Stimulated activated naive CD8-positive, alpha-beta T cell treated with anti-CD3 and anti-CD28 coated beads, Interleukin-15, Interleukin-2, amounts not matched to agents 100 U/mL and 50 U/mL, for 24 hours (primary cell): ENCODE data around the gene LRRC8E.

ENCODE experiments used
- ATAC-seq: fragments of 150-1000 bp; cut with Tn5 transposase; one replicate; pipeline ENCODE4 v1.10.0; 2021
- DNase-seq: peaks from one replicate; pipeline ENCODE4 v3.0.0; 2021

LRRC8E gene

DNA sequence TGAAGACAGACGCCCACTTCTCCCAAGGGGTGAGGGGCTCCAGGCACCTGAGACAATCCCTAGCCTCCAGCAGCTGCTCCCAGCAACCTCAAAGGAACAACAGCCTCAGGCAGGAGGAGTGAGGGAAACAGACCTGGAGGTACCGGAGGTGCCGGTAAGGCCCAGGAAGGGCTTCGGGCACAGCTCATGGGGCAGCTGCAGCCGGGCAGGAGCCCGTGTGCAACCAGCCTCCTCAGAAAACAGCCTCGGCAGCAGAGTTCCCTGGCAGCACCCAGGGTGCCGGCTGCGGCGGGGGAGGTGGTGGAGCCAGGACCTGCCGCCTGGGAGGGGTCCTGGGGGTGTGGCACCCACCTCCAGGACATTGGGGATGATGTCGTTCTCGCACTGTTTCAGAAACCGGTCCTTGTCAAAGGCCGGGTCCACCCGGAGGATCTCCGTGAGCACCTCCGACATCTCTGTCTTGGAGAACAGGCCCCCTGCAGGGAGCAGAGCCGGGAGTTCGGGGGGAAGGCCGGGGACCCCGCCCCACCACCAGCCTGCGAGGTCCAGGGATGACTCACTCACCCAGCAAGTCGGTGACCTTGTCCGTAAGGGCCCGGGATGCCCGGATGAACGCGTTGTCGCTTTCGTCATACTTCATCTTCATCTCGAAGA, 44.1 kb downstream of the LRRC8E start:
- ATAC-seq: no peak
- no peak for DNase-seq

DNA sequence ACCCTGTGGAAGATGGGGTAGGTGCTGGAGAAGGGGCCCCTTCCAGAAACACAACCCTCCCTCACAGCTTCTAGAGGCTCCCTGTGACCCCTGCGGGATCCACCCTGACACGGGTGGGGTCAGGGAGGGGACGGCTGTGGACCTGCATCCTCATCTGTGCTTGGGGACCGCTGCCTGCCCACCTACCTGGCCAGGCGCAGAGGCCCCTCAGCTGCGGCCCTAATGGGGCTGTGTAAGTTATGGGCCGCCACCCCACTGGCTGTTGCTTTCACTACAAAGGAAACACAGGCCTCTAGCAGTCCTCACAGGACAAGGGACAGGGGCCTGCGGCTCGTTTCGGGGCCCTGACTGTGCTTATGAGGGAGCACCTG, 44.6 kb downstream of the LRRC8E start:
- no peak for DNase-seq
- no peak for ATAC-seq

DNA sequence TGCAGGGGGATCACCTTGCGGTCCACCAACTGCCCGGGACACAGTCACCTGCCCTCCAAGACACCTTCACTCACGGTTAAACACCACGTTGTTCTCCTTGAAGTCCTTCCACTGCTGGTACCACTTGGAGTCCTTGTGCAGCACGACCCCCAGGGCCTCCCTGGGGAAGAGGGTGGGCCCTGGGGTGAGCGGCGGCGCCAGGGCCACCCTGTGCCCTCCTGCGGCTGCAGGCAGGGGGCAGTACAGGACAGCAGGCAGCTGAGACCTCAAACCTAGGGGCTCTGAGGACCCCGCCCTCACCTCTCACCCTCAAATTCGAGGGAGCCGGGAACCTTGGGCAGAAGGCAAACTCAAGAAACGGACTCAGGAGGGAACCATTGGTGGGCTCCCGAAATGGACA, 45.1 kb downstream of the LRRC8E start:
- no peak for DNase-seq
- ATAC-seq: no peak

DNA sequence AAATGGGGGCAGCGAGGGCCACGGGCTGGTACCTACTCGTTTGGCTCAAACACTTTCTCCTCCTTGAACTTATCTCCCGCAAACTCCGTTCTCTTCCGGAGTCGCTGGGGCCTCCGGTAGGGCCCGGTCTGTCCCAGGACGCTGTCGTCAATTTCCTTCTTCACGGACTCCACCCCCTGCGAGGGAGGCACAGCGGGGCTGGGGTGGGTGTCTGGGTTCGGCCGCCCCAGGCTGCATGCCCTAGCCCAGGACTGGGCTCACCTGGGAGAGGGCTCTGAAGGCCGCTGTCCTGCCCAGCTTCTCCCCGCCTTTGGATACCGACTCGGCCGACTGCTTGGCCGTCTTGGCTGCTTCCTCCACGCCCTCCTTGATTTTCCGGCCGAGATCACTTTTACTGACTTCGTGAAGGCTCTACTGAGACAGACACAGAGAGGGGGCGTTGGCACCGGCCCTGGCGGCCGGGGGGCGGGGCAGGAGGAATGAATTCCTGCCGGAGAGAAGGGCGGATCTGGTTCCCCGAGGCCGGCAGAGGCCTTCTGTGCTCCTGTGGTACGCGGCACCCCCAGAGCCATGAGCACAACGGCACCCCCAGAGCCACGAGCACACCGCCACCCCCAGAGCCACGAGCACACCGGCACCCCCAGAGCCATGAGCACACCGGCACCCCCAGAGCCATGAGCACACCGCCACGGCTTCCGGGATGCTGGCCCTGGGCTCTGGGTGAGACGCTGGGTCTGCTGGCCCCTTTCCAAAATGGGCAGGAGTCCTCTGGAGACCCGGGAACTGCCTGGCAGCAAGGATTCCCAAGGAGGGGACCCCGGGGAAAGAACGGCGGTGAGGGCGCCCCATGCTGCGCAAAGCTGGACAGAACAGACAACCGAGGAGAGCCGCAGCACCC, 45.8 kb downstream of the LRRC8E start:
- DNase-seq: no peak
- no peak for ATAC-seq

DNA sequence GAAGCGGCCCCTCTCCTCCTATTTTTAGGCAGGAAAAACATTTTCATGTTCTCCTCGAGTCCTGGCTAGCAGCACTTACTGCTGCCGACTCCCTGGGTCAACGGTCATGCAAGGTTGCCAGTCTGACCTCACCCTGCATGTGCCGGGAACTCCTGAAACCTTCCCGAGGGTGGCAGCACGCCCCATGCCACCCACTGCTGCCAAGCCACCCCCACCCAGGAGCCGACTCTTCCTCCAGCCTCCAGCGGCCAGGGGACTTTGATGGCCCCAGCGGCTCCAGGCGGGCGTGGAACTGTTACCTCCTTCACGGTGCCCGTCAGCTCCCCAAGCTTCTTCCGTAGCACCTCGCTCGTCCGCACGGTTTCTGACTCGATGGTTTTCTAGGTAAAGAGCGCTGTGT, 46.5 kb downstream of the LRRC8E start:
- DNase-seq (no peak), ATAC-seq (no peak)

DNA sequence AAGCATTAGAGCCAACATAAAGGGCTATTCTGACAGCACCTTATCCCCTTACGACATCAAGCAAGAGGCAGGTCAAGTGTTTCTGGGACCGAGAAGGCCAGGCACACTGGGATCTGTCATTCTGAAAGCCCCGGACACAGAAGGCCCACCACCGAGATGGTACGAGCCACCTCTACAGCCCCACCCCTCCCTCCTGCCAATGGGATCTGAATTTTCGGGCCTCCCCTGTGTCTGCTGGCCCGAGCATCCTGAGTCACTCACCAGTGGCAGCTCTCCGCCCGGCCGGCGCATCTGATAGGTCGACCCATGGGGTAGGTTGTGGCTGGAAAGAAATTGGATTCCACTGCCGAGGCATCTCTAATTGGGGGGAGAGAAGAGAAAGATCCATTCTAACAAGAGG, 52.5 kb downstream of the LRRC8E start:
- ATAC-seq (no peak), DNase-seq (no peak)

DNA sequence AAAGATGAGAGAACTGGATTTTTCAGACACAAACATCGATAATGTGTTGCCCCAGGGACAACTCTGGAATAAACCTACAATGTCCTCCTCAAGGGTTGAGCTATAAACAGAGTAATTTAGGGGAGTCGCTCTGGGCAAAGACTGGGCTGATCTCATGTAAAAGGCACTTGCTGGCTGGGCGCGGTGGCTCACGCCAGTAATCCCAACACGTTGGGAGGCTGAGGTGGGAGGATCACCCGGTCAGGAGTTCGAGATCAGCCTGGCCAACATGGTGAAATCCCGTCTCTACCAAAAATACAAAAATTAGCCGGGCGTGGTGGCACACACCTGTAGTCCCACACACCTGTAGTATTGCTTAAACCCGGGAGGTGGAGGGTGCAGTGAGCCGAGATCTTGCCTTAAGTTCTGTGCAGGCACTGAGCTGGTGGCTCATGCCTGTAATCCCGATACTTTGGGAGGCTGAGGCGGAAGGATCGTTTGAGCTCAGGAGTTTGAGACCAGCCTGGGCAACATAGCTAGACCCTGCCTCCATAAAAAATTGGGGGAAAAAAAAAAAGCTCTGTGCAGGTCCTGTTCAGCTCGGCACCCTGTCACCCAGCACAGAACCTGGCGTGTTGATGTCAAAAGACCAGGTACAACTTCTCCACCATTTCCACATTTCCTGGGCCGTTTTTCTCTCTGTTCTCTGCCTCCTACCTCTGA, 53.7 kb downstream of the LRRC8E start:
- ATAC-seq: no peak
- no peak for DNase-seq

DNA sequence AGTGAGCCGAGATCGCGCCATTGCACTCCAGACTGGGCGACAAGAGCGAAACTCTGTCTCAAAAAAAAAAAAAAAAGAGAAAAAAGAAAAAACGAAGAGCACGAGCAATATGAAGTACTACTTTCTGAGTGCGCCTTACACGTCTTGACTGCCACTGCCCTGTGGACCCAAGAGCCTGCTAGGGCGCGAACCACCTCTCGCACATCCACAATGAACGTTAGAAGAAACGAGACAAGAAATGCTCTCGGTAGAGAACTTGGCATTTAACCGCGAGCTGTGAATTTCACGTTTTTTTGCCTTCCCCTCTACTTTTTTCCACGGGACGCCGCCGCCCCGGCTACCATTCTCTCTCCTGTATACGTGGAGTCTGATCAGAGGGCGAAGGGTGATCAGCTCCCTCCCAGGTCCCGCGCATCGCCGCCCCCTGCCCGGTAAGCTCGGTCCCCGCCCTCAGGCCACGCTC, 54.7 kb downstream of the LRRC8E start:
- DNase-seq: no peak
- ATAC-seq: no peak

DNA sequence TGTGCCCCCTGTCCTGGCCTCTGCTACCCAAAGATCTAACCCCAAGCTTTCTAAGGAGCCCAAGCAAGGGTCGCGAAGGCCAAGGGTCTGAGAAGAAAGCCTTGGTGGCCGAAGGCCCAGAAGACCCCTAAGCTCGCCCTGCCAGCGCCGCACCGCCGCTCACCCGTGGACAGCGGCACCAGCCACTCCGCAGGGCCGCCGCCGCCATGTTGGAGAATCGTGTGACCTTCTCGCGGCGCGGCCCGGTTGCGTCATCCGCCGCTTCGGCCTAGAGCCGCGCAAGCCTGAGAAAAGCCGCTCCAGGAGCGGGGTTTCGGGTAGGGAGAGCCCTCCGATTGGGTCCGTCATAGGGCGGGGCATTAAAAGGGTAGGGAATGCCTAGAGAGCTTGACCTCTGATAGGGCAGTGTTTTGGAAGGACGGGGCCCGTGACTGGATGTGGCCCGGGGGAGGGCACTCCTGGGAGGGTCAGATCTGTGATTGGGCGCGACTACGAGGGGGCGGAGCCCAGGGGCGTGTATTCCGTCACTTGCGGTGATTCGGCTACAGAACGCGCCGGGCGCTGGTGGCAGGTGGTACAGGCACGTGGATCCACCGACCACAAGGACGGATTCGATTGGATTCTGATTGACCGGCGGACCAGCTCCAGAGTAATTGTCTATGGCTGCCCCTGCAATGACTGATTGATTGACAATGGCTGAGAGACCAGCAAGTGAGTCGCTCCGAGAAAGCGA, 55.3 kb downstream of the LRRC8E start, which contains the start of gene TIMM44:
TSS of gene TIMM44 (minus strand) at position 223 of the 733 bp plus-strand sequence. CDS start at position 208, 15 bp downstream.
- ATAC-seq (peak; percentile 99), DNase-seq (peak; percentile 98)

DNA sequence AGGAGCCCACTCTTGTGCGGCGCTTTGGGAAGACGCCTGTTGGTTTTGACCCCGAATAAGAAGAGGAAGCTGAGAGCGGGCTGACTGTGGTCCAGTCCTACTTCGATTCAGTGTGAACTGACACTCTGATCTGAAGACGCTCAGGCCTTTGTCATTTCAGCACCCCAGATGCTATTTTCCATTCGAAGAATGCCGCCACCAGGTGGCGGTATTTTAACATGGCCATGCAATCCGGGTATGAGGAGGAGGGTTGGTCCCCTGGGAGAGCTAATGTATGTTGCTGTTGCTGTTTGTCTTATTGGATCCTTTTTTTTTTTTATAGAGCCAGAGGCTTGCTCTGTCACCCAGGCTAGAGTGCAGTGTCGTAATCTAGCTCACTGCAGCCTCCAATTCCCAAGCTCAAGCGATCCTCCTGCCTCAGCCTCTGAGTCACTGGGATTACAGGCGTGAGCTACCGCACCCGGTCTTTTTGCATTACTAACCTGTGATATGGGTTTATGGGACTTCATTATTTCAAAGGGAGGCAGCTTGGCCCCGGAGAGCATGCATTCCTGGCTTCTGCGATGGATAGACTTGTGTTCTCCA, 56.0 kb downstream of the LRRC8E start:
- ATAC-seq: peak; percentile 37

DNA sequence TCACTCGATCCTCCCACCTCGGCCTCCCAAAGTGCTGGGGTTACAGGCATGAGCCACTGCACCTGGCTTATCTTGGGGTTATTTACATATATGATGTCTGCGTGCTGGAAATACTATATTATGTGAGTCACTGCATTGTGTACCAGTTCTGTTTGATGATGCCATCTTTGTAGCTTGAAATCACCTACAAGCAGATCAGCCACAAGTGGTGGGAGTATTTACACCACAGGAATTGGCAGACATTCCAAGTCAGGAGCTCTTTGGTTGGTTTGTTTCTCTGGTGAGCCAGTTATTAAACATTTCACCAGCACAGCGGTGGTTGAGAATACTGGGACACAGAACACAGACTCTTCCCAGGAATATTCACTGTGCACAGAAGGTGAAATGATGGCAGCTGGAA, 59.6 kb downstream of the LRRC8E start:
- ATAC-seq: no peak
- DNase-seq: no peak

More for the DNA sequence above, 56.0 kb downstream of the LRRC8E start:
- peak; percentile 89 for DNase-seq
